Motor neuron (in vitro differentiated cells): ENCODE data around the gene DPH7. TPM values are rescaled to one million over a fixed set of nuclear protein-coding genes. Genes with fewer than 3 reads are reported as not detected.
A peak's percentile ranks its signal among the peaks of the same experiment; 100 is the strongest.
"Not testable (repeated sequence)": the region's sequence is repeated elsewhere in the genome, so short reads cannot be mapped to it uniquely, and the experiment has no call there.

ENCODE experiments used
- ATAC-seq, 8 experiments: fragments of 200-7000 bp; cut with Tn5 transposase; replicated peaks in 6 of 8; 2 replicates each; pipeline ENCODE4 v1.8.0; 2021; ENCODE audit warnings: mild to moderate bottlenecking in 8 of 8, moderate library complexity in 8 of 8
- H3K27ac ChIP-seq, 2 donors: fragments of 250-450 bp; sonication (Bioruptor Pico); 2 replicates each; pipeline ENCODE4 v1.9.0; 2021; ENCODE audit warnings: antibody characterized with exemption in 2 of 2, mild to moderate bottlenecking in 2 of 2, moderate library complexity in 1 of 2
- H3K4me1 ChIP-seq, 2 donors: fragments of 250-450 bp; sonication (Bioruptor Pico); replicated peaks in 1 of 2; 2 replicates each; pipeline ENCODE4 v1.6.1; 2021; ENCODE audit warnings: antibody characterized with exemption in 2 of 2, mild to moderate bottlenecking in 2 of 2, moderate library complexity in 1 of 2
- H3K4me3 ChIP-seq, 5 donors: fragments of 250-450 bp; sonication (Bioruptor Pico); 2 replicates each; pipeline ENCODE4 v1.9.0; 2021; ENCODE audit warnings: antibody characterized with exemption in 5 of 5, mild to moderate bottlenecking in 5 of 5, moderate library complexity in 4 of 5
- WGBS, 10 experiments: fragments of 450-650 bp; shearing (Covaris generic); methylation state at CpG; one replicate each; pipeline ENCODE4 v1.0.0; 2022; 5-methylcytosine and 5-hydroxymethylcytosine counted together
- in situ Hi-C, 9 experiments: fragments of 400-800 bp; cut with MboI; loops; one replicate each; pipeline ENCODE4 v1.15.0; 2021; ENCODE audit warnings: low sequenced_read_pairs in 9 of 9, low pct_unique_long_range_greater_than_20kb in 2 of 9; ENCODE audit not compliant: unreplicated experiment in 9 of 9
- total RNA-seq, 8 experiments: library from RNA; unstranded; fragments of 300-600 nt; gene quantifications; 2 replicates each; pipeline versions ENCODE4 v1.2.3 to v1.2.4, GENCODE V29; 2022

Gene DPH7
- total RNA-seq, 8 experiments from 2014 or later, result 26.3 to 74.6 (median 41.1) TPM

GRCh38 chr9:137604345-137605086 lies 25.8 kb upstream of the DPH7 start:
- Histone ChIP-seq H3K4me1 (peaks cover 16 to 17% of the 10 kb centered on the region in 2 donors), H3K27ac (peak overlapping the region in 1 of 2 donors; percentile 31), H3K4me3 (peak overlapping the region; percentile 26 to 35 (median 30))
- peak in 4 of 8 experiments; percentile 2 to 25 (median 17) for ATAC-seq
- 13 to 60% (median 37%) methylated on average over 1 to 3 of the region's 49 CpGs; no CpG with 5 or more reads in 7 of the 10 experiments for WGBS, 10 experiments
- in situ Hi-C loops, result no loop called here

DNA sequence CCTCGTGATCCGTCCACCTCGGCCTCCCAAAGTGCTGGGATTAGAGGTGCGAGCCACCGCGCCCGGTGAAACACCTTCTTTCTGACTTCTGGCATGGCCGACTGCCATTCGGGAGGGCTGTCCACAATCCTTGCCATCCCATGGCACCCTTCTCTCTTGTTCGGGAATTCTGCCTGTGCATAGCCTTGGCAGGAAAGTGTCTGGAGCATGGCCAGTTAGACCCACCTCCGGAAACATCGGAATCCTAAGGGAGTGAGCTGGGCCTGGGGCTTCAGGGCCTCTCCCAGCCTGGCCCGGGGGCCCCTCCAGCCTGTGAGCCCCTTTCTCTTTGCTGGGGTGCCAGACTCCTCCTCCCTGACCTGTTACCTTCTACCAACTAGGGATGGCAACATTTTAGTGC lies 25.2 kb upstream of the DPH7 start:
- peak overlapping the region in 1 of 2 donors; percentile 31 for H3K27ac ChIP-seq
- peaks cover 16 to 17% of the 10 kb centered on the region in 2 donors for H3K4me1 ChIP-seq
- H3K4me3 ChIP-seq, result peak overlapping the region in 1 of 5 donors; percentile 30
- ATAC-seq, result no peak
- WGBS, 10 experiments, result 50 to 100% (median 80%) methylated on average over 2 to 9 of the region's 13 CpGs; no CpG with 5 or more reads in 5 of the 10 experiments
- in situ Hi-C loops, result no loop called here

- no peak overlapping the region for H3K27ac ChIP-seq
- no peak overlapping the region for H3K4me3 ChIP-seq
- ATAC-seq, result no peak
- in situ Hi-C loops, result no loop called here
- WGBS, 10 experiments, result 0% methylated on average over 1 to 2 of the region's 3 CpGs; no CpG with 5 or more reads in 6 of the 10 experiments
- H3K4me1 ChIP-seq, result peaks cover 12 to 13% of the 10 kb centered on the region in 2 donors
These were observed 23.9 kb upstream of the DPH7 start for GRCh38 chr9:137602661-137603060.

DNA sequence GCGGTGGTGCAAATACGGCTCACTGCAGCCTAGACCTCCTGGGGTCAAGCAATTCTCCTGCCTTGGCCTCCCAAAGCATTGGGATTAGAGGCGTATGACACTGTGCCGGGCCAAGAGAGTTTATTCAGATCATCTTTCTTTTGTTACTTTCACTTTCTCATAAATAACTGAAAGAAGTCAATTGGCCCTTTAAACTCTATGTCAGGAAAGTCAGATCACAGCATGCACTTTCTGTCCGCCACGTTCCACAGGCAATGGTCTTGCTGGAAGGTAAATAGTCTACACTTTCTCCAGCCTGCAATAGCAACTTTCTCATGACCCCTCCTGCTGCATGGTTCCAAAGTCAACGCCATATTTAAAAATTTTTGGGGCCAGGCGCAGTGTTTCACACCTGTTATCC lies 20.2 kb upstream of the DPH7 start:
- 60 to 90% (median 79%) methylated on average over 1 to 7 of the region's 8 CpGs; no CpG with 5 or more reads in 2 of the 10 experiments for WGBS, 10 experiments
- in situ Hi-C loops, result loop anchor here in 1 of 9 experiments (25.0 kb wide), 1 partner anchor 88 kb away; no protein-coding TSS in a partner anchor
- ATAC-seq, result no peak
- Histone ChIP-seq H3K27ac (no peak overlapping the region), H3K4me3 (no peak overlapping the region), H3K4me1 (no peaks in the 10 kb centered on the region)

DNA sequence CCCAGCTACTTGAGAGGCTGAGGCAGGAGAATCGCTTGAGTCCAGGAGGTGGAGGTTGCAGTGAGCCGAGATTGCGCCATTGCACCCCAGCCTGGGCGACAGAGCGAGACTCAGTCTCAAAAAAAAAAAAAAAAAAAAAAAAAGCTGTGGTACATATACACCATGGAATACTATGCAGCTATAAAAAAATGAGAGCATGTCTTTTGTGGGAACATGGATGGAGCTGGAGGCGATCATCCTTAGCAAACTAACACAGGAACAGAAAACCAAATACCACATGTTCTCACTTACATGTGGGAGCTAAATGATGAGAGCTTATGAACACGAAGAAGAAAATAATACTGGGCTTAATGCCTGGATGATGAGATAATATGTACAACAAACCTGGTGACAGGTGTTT lies 17.9 kb upstream of the DPH7 start:
- H3K27ac ChIP-seq, H3K4me1 ChIP-seq, H3K4me3 ChIP-seq, ATAC-seq: not testable (repeated sequence)
- in situ Hi-C loops, result loop anchor here in 1 of 9 experiments (25.0 kb wide), 1 partner anchor 91 kb away; no protein-coding TSS in a partner anchor
- 90 to 100% (median 100%) methylated on average over 1 to 6 of the region's 7 CpGs; no CpG with 5 or more reads in 1 of the 10 experiments for WGBS, 10 experiments

DNA sequence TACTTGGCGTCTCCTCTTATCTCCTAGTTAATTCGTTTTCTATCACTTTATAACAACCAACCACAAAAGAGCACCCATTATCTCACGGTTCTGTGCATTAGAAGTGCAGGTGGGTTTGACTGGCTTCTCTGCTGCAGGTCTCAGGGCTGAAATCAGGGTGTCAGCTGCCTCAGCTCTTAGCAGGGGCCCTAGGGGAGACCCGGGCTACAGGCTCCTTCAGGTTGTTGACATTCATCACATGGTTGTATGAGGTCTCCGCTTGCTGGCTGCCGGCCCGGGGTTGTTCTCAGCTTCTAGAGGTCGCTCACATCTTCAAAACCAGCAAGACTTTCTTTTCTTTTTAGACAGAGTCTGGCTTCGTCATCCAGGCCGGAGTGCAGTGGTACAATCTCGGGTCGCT lies 14.5 kb upstream of the DPH7 start:
- no peak for ATAC-seq
- in situ Hi-C loops, result loop anchor here in 1 of 9 experiments (25.0 kb wide), 1 partner anchor 94 kb away; no protein-coding TSS in a partner anchor
- H3K27ac ChIP-seq, result no peak overlapping the region
- WGBS, 10 experiments, result 69 to 100% (median 80%) methylated on average over 2 to 10 of the region's 12 CpGs; no CpG with 5 or more reads in 3 of the 10 experiments
- peaks cover 8 to 9% of the 10 kb centered on the region in 2 donors for H3K4me1 ChIP-seq
- no peak overlapping the region for H3K4me3 ChIP-seq

GRCh38 chr9:137592767-137593166 lies 14.0 kb upstream of the DPH7 start:
- in situ Hi-C loops, result loop anchor here in 1 of 9 experiments (25.0 kb wide), 1 partner anchor 95 kb away; no protein-coding TSS in a partner anchor
- WGBS, 10 experiments, result 67 to 100% (median 92%) methylated on average over 1 to 2 of the region's 7 CpGs; no CpG with 5 or more reads in 6 of the 10 experiments
- Histone ChIP-seq H3K4me3 (no peak overlapping the region), H3K4me1 (peaks cover 8 to 9% of the 10 kb centered on the region in 2 donors), H3K27ac (no peak overlapping the region)
- ATAC-seq, result no peak

GRCh38 chr9:137590469-137591383 lies 12.0 kb upstream of the DPH7 start, which contains the start of gene ZMYND19:
ZMYND19 (minus strand) TSS chr9:137590512; CDS start chr9:137590263, 249 bp downstream.
- Histone ChIP-seq H3K27ac (peak within 1 kb of the TSS; percentile 32 to 41), H3K4me3 (peak within 1 kb of the TSS; percentile 65 to 93 (median 72)), H3K4me1 (peaks cover 8 to 9% of the 10 kb centered on the region in 2 donors)
- in situ Hi-C loops, result loop anchor here in 1 of 9 experiments (25.0 kb wide), 1 partner anchor 97 kb away; no protein-coding TSS in a partner anchor
- 0 to 5% (median 3%) methylated on average over 4 to 9 of the region's 113 CpGs; no CpG with 5 or more reads in 6 of the 10 experiments for WGBS, 10 experiments
- ATAC-seq, result peak; percentile 88 to 95 (median 94)

DNA sequence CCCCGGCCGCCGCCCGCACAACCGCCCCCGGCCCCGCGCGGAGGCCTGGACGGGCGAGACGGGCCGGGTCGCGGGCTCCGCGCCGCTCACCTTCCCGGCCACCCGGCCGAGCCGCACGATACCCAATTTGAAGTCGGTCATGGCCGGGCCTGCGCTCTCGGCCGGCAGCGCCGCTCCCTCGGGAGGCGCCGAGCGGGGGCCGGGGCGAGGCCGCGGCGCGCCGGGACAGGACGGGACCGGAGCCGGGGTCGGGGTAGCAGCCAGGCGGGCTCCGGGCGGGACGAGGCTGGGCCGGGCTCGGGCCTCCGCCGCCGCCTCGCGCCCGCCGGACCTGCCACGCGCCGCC lies 11.4 kb upstream of the DPH7 start:
- peak in 4 of 8 experiments; percentile 28 to 44 (median 34) for ATAC-seq
- in situ Hi-C loops, result loop anchor here in 1 of 9 experiments (25.0 kb wide), 1 partner anchor 97 kb away; no protein-coding TSS in a partner anchor
- no CpG with 5 or more reads among the region's 61 CpGs for WGBS, 10 experiments
- H3K27ac ChIP-seq, result peak overlapping the region; percentile 27 to 32
- peak overlapping the region; percentile 65 to 93 (median 72) for H3K4me3 ChIP-seq
- H3K4me1 ChIP-seq, result peaks cover 8 to 9% of the 10 kb centered on the region in 2 donors

- H3K4me1 ChIP-seq, result peaks cover 8 to 9% of the 10 kb centered on the region in 2 donors
- in situ Hi-C loops, result loop anchor here in 1 of 9 experiments (25.0 kb wide), 1 partner anchor 98 kb away; no protein-coding TSS in a partner anchor
- H3K4me3 ChIP-seq, result peak overlapping the region; percentile 65 to 93 (median 72)
- H3K27ac ChIP-seq, result no peak overlapping the region
- WGBS, 10 experiments, result 2 to 30% (median 12%) methylated on average over 2 to 20 of the region's 58 CpGs; no CpG with 5 or more reads in 7 of the 10 experiments
- peak in 3 of 8 experiments; percentile 5 to 18 (median 9) for ATAC-seq
These were observed 10.9 kb upstream of the DPH7 start for GRCh38 chr9:137589441-137590122.

- WGBS, 10 experiments, result 50 to 100% (median 83%) methylated on average over 3 to 5 of the region's 6 CpGs; no CpG with 5 or more reads in 2 of the 10 experiments
- in situ Hi-C loops, result loop anchor here in 1 of 9 experiments (25.0 kb wide), 1 partner anchor 98 kb away; no protein-coding TSS in a partner anchor
- H3K4me3 ChIP-seq, result peak overlapping the region in 3 of 5 donors; percentile 72 to 93 (median 79)
- no peak overlapping the region for H3K27ac ChIP-seq
- ATAC-seq, result no peak
- peaks cover 8 to 9% of the 10 kb centered on the region in 2 donors for H3K4me1 ChIP-seq
These were observed 10.2 kb upstream of the DPH7 start for GRCh38 chr9:137588891-137589290.
